Naive thymus-derived CD4-positive, alpha-beta T cell (primary cell): ENCODE data around the gene KCNN4. TPM values are rescaled to one million over a fixed set of nuclear protein-coding genes. Genes with fewer than 3 reads are reported as not detected.
A peak's percentile ranks its signal among the peaks of the same experiment; 100 is the strongest.

Source experiments
- ATAC-seq: fragments of 150-1000 bp; cut with Tn5 transposase; 2 replicates; pipeline ENCODE4 v1.10.0; 2021; ENCODE audit warnings: mild to moderate bottlenecking, moderate library complexity
- CTCF ChIA-PET: fragments of 350-600 bp; sonication (Branson Sonifier 250); formaldehyde crosslinking; loops from one replicate; lab custom pipeline; 2021; ENCODE audit warnings: antibody characterized with exemption; lab: Charles Lee
- POLR2A ChIA-PET: fragments of 350-600 bp; sonication (Branson Sonifier 250); formaldehyde crosslinking; loops from one replicate; lab custom pipeline; 2021; ENCODE audit warnings: antibody characterized with exemption, inconsistent platforms; lab: Charles Lee
- DNase-seq, 9 donors: peaks; one replicate each; pipeline versions ENCODE4 v3.0.0 to v3.0.0-alpha.2; 2020 to 2022; ENCODE audit warnings: mixed read lengths in 1 of 9
- H3K27ac ChIP-seq: one replicate; pipeline ENCODE4 v1.7.0; 2013; ENCODE audit warnings: mild to moderate bottlenecking, low read depth, low read length, moderate library complexity
- H3K27me3 ChIP-seq, 2 donors: one replicate each; pipeline ENCODE4 v1.7.0; 2013; ENCODE audit warnings: low read length in 2 of 2, mild to moderate bottlenecking in 2 of 2, moderate library complexity in 2 of 2; ENCODE audit not compliant: control insufficient read depth in 2 of 2, insufficient read depth in 2 of 2
- H3K36me3 ChIP-seq, 3 experiments: 1 replicate in 2 of 3; 2 replicates in 1 of 3; pipeline ENCODE4 v1.7.0; 2013; ENCODE audit warnings: low read length in 3 of 3, mild to moderate bottlenecking in 3 of 3, moderate library complexity in 1 of 3; ENCODE audit not compliant: insufficient read depth in 3 of 3, control insufficient read depth in 2 of 3
- H3K4me1 ChIP-seq, 2 donors: one replicate each; pipeline ENCODE4 v1.7.0; 2013; ENCODE audit warnings: low read length in 2 of 2, mild to moderate bottlenecking in 2 of 2, moderate library complexity in 1 of 2; ENCODE audit not compliant: control insufficient read depth in 2 of 2, insufficient read depth in 2 of 2
- H3K4me3 ChIP-seq: 2 replicates; pipeline ENCODE4 v1.7.0; 2013; ENCODE audit warnings: mild to moderate bottlenecking, low read length
- H3K9me3 ChIP-seq, 3 experiments: 1 replicate in 2 of 3; 2 replicates in 1 of 3; pipeline ENCODE4 v1.7.0; 2013; ENCODE audit warnings: low read length in 3 of 3; ENCODE audit not compliant: control insufficient read depth in 2 of 3
- H3K27ac Mint-ChIP-seq, 9 donors: one replicate each; pipeline ENCODE4 v1.8.0; 2020 to 2022; ENCODE audit warnings: mixed read lengths in 9 of 9, mild to moderate bottlenecking in 8 of 9, moderate library complexity in 5 of 9, inconsistent platforms in 2 of 9
- H3K27me3 Mint-ChIP-seq, 5 donors: one replicate each; pipeline ENCODE4 v1.8.0; 2021 to 2022; ENCODE audit warnings: mixed read lengths in 5 of 5, mild to moderate bottlenecking in 1 of 5
- H3K36me3 Mint-ChIP-seq, 5 donors: one replicate each; pipeline ENCODE4 v1.8.0; 2020 to 2022; ENCODE audit warnings: mixed read lengths in 5 of 5, mild to moderate bottlenecking in 3 of 5, inconsistent platforms in 1 of 5
- H3K4me1 Mint-ChIP-seq, 7 donors: one replicate each; pipeline ENCODE4 v1.8.0; 2020 to 2022; ENCODE audit warnings: mixed read lengths in 7 of 7, mild to moderate bottlenecking in 3 of 7, inconsistent platforms in 1 of 7
- H3K4me3 Mint-ChIP-seq, 10 donors: one replicate each; pipeline ENCODE4 v1.8.0; 2020 to 2022; ENCODE audit warnings: mild to moderate bottlenecking in 10 of 10, mixed read lengths in 10 of 10, moderate library complexity in 6 of 10, inconsistent platforms in 2 of 10
- H3K9me3 Mint-ChIP-seq, 11 donors: one replicate each; pipeline ENCODE4 v1.8.0; 2020 to 2022; ENCODE audit warnings: mixed read lengths in 11 of 11, mild to moderate bottlenecking in 4 of 11, inconsistent platforms in 1 of 11, moderate library complexity in 1 of 11
- intact Hi-C, 2 donors: fragments of 100-400 bp; cut with micrococcal nuclease; formaldehyde crosslinking; loops; one replicate each; pipeline ENCODE4 v1.15.1; 2023
- polyA plus RNA-seq, 2 donors: library from polyadenylated mRNA; unstranded; fragments of 300-500 nt; fragmentation: Illumina TruSeq; gene quantifications; one replicate each; pipeline ENCODE4 v1.2.3, GENCODE V29; 2021
- total RNA-seq, 6 experiments: library from RNA in 5 of 6; stranded (reverse) in 5 of 6; gene quantifications; 1 replicate in 5 of 6; 2 replicates in 1 of 6; pipeline ENCODE4 v1.2.3 and lab custom pipeline; 2021 to 2026

KCNN4 gene
- total and polyA plus RNA-seq, 7 experiments from 2014 or later = 8.1 to 53.4 (median 17.3) TPM

DNA sequence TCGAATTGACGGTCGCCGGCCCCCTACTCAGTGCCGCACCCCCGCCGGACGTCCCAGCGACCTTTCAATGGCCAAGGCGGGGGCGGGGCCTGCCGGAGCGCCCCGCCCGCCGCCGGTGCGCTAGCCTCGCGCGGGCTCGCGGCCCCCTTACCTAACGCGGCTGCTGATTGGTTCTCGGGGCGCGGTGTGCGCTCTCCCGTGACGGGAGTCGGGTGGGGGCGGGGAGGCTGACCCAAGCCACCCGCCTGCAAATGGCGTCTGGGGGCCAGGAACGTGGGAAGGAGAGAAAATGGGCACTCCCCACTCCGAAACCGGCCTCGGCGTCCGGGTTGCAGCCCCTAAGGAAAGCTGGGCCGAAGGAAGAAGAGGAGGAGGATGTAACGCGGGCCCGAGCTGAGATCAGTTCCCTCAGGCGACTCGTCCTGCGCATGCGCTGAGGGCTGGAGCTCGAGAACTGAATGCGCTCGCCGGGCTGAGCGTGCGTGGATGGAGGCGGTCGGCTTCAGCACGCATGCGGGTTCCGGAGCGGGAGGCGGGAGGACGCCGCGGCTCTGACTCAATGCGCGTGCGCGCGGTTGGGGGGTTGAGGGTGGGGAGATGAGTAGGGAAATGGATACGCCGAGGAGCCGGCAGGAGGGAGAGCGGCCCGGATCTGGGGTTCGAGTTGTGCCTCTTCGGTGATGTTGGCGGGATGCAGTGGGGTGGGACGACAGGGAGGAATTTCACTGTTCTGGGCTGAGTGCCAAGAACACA lies 26.1 kb downstream of the KCNN4 start, which contains the start of gene SMG9:
TSS of gene SMG9 (minus strand) at position 460 of the 753 bp plus-strand sequence. CDS start 4,221 bp downstream, outside the sequence.
- ATAC-seq = peak; percentile 92
- Histone ChIP-seq H3K4me1 (peaks cover 20 to 27% of the 10 kb centered on the region in 2 donors), H3K36me3 (peaks cover 0 to 21% (median 0%) of the 10 kb centered on the region in 3 experiments), H3K4me3 (peak within 1 kb of the TSS; percentile 95), H3K9me3 (no peaks in the 10 kb centered on the region), H3K27ac (peak within 1 kb of the TSS; percentile 85), H3K27me3 (no peaks in the 10 kb centered on the region)
- peaks cover 0 to 6% (median 0%) of the 10 kb centered on the region in 5 donors for H3K27me3 Mint-ChIP-seq
- intact Hi-C loops = loop anchor here (1.0 to 10.0 kb wide), 12 partner anchors 9 to 340 kb away; partner anchors contain the start of genes IRGQ (in 2 of the 2), ZNF576 (in 2 of the 2), KCNN4 (in 1 of the 2) and LYPD3 (in 1 of the 2)
- H3K4me1 Mint-ChIP-seq = peaks cover 5 to 62% (median 45%) of the 10 kb centered on the region in 7 donors
- H3K36me3 Mint-ChIP-seq = peaks cover 5 to 31% (median 10%) of the 10 kb centered on the region in 5 donors
- ChIA-PET CTCF (interaction anchor here (1.2 to 2.1 kb wide), 3 partner anchors 9 to 26 kb away, joined by 3 to 12 read pairs (median 3); partner anchors contain the start of gene KCNN4), POLR2A (interaction anchor here (0.6 to 3.1 kb wide), 9 partner anchors 9 to 1321 kb away, joined by 3 to 28 read pairs (median 4); partner anchors contain the start of genes PINLYP, XRCC1 and ZNF235)
- peaks cover 0 to 7% (median 0%) of the 10 kb centered on the region in 11 donors for H3K9me3 Mint-ChIP-seq
- DNase-seq = peak; percentile 98 to 100 (median 99)
- H3K4me3 Mint-ChIP-seq = peak within 1 kb of the TSS; percentile 94 to 99 (median 97)
- peak within 1 kb of the TSS; percentile 96 to 100 (median 98) for H3K27ac Mint-ChIP-seq

DNA sequence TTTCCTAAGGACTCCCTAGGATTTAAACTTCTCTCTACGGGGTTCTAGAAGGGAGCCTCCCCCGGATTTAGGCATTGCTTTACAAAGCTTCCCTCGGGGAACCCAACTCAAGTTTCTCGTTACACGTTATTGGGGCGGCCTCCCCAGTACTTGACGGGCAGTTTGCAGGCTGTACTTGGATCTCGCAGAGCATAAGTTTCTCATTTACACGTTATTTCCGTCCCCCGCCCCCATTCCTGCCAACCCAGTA lies 26.6 kb downstream of the KCNN4 start:
- H3K36me3 ChIP-seq = peaks cover 0 to 26% (median 0%) of the 10 kb centered on the region in 3 experiments
- H3K27ac Mint-ChIP-seq = peak overlapping the region; percentile 96 to 100 (median 98)
- H3K4me3 Mint-ChIP-seq = peak overlapping the region; percentile 94 to 99 (median 97)
- H3K9me3 Mint-ChIP-seq = peaks cover 0 to 7% (median 0%) of the 10 kb centered on the region in 11 donors
- no peaks in the 10 kb centered on the region for H3K27me3 ChIP-seq
- peaks cover 6 to 33% (median 11%) of the 10 kb centered on the region in 5 donors for H3K36me3 Mint-ChIP-seq
- peaks cover 20 to 27% of the 10 kb centered on the region in 2 donors for H3K4me1 ChIP-seq
- intact Hi-C loops = loop anchor here (1.0 to 10.0 kb wide), 10 partner anchors 9 to 341 kb away; partner anchors contain the start of genes IRGQ (in 2 of the 2), ZNF576 (in 2 of the 2), KCNN4 (in 1 of the 2) and LYPD3 (in 1 of the 2)
- no peaks in the 10 kb centered on the region for H3K9me3 ChIP-seq
- H3K4me1 Mint-ChIP-seq = peaks cover 5 to 59% (median 48%) of the 10 kb centered on the region in 7 donors
- H3K4me3 ChIP-seq = peak overlapping the region; percentile 95
- DNase-seq (no peak), ATAC-seq (no peak)
- peak overlapping the region; percentile 85 for H3K27ac ChIP-seq
- peaks cover 0 to 6% (median 0%) of the 10 kb centered on the region in 5 donors for H3K27me3 Mint-ChIP-seq
- POLR2A ChIA-PET = interaction anchor here (0.8 to 3.1 kb wide), 7 partner anchors 10 to 1322 kb away, joined by 3 to 28 read pairs (median 4); partner anchors contain the start of gene ZNF235
- CTCF ChIA-PET = interaction anchor here (1.2 to 2.1 kb wide), 3 partner anchors 9 to 26 kb away, joined by 3 to 12 read pairs (median 3); partner anchors contain the start of gene KCNN4

DNA sequence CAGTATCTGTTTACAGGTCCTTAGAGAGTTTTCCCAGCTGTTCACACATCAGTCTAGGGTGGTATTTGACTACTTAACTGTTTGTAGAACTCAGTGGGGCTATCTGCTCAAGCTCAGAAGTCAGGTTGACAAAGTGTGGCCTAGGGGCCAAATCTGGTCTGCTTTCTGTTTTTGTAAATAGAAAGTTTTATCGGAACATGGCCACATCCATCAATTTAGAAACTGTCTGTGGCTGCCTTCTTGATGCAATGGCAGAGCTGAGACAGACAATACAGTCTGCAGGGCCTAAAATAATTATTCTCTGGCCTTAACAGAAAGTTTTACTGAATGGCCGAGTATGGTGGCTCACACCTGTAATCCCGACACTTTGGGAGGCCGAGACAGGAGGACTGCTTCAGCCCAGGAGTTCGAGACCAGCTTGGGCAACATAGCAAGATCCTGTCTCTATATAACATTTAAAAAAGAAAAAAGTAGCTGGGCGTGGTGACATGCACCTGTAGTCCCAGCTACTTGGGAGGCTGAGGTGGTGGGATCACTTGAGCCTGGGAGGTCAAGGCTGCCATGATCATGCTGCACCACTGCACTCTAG lies 28.4 kb downstream of the KCNN4 start:
- no peaks in the 10 kb centered on the region for H3K9me3 ChIP-seq
- Mint-ChIP-seq H3K4me3 (peak overlapping the region in 6 of 10 donors; percentile 7 to 99 (median 96)), H3K36me3 (peaks cover 15 to 43% (median 18%) of the 10 kb centered on the region in 5 donors), H3K27me3 (peaks cover 0 to 6% (median 0%) of the 10 kb centered on the region in 5 donors), H3K9me3 (peaks cover 0 to 7% (median 0%) of the 10 kb centered on the region in 11 donors), H3K27ac (peak overlapping the region in 7 of 9 donors; percentile 36 to 99 (median 59)), H3K4me1 (peaks cover 5 to 53% (median 50%) of the 10 kb centered on the region in 7 donors)
- no peak overlapping the region for H3K27ac ChIP-seq
- no peaks in the 10 kb centered on the region for H3K27me3 ChIP-seq
- peaks cover 20 to 27% of the 10 kb centered on the region in 2 donors for H3K4me1 ChIP-seq
- ChIA-PET CTCF (interaction anchor here (1.0 to 1.6 kb wide), 2 partner anchors 56 to 58 kb away, joined by 3 to 5 read pairs; no protein-coding TSS in a partner anchor), POLR2A (interaction anchor here (0.6 to 1.6 kb wide), 4 partner anchors 13 to 41 kb away, joined by 3 to 6 read pairs (median 4); no protein-coding TSS in a partner anchor)
- no peak overlapping the region for H3K4me3 ChIP-seq
- intact Hi-C loops = loop anchor here (10.0 kb wide), 2 partner anchors 288 to 342 kb away; partner anchors contain the start of genes LYPD3 (in 1 of the 2) and ZNF224 (in 1 of the 2)
- ATAC-seq (no peak), DNase-seq (no peak)
- H3K36me3 ChIP-seq = peaks cover 0 to 44% (median 0%) of the 10 kb centered on the region in 3 experiments

GRCh38 chr19:43751466-43752220 lies 29.1 kb downstream of the KCNN4 start:
- DNase-seq = no peak
- H3K9me3 Mint-ChIP-seq = peaks cover 0 to 7% (median 0%) of the 10 kb centered on the region in 11 donors

GRCh38 chr19:43749898-43750297 lies 30.9 kb downstream of the KCNN4 start:
- DNase-seq (no peak), ATAC-seq (no peak)
- H3K36me3 Mint-ChIP-seq = peaks cover 17 to 49% (median 25%) of the 10 kb centered on the region in 5 donors
- ChIA-PET CTCF (interaction anchor here (1.3 kb wide), 1 partner anchor 29 kb away, joined by 3 read pairs; no protein-coding TSS in a partner anchor), POLR2A (no interaction called here)
- H3K9me3 ChIP-seq = no peaks in the 10 kb centered on the region
- H3K27me3 ChIP-seq = no peaks in the 10 kb centered on the region
- peaks cover 0 to 5% (median 0%) of the 10 kb centered on the region in 11 donors for H3K9me3 Mint-ChIP-seq
- H3K4me3 Mint-ChIP-seq = no peak overlapping the region
- H3K4me3 ChIP-seq = no peak overlapping the region
- H3K27ac Mint-ChIP-seq = peak overlapping the region in 4 of 9 donors; percentile 18 to 79 (median 45)
- H3K27ac ChIP-seq = no peak overlapping the region
- peaks cover 1 to 65% (median 11%) of the 10 kb centered on the region in 3 experiments for H3K36me3 ChIP-seq
- intact Hi-C loops = loop anchor here (10.0 kb wide), 2 partner anchors 285 to 345 kb away; partner anchors contain the start of genes LYPD3 (in 1 of the 2) and ZNF224 (in 1 of the 2)
- H3K4me1 ChIP-seq = peaks cover 20% of the 10 kb centered on the region in 2 donors
- H3K27me3 Mint-ChIP-seq = peaks cover 0 to 4% (median 0%) of the 10 kb centered on the region in 5 donors
- peaks cover 8 to 45% (median 38%) of the 10 kb centered on the region in 7 donors for H3K4me1 Mint-ChIP-seq

More at GRCh38 chr19:43751466-43752220, 29.1 kb downstream of the KCNN4 start:
- CTCF ChIA-PET = interaction anchor here (0.6 to 1.6 kb wide), 6 partner anchors 10 to 191 kb away, joined by 3 to 4 read pairs (median 3); no protein-coding TSS in a partner anchor
- Mint-ChIP-seq H3K27ac (peak overlapping the region in 7 of 9 donors; percentile 36 to 98 (median 54)), H3K4me1 (peaks cover 5 to 53% (median 47%) of the 10 kb centered on the region in 7 donors), H3K4me3 (peak overlapping the region in 3 of 10 donors; percentile 7 to 99 (median 29)), H3K27me3 (peaks cover 0 to 6% (median 0%) of the 10 kb centered on the region in 5 donors), H3K36me3 (peaks cover 15 to 46% (median 18%) of the 10 kb centered on the region in 5 donors)
- ATAC-seq = no peak
- peaks cover 20 to 27% of the 10 kb centered on the region in 2 donors for H3K4me1 ChIP-seq
- POLR2A ChIA-PET = interaction anchor here (1.6 kb wide), 1 partner anchor 13 kb away, joined by 6 read pairs; no protein-coding TSS in a partner anchor
- H3K27ac ChIP-seq = peak overlapping the region; percentile 17
- intact Hi-C loops = loop anchor here (10.0 kb wide), 2 partner anchors 287 to 343 kb away; partner anchors contain the start of genes LYPD3 (in 1 of the 2) and ZNF224 (in 1 of the 2)
- H3K36me3 ChIP-seq = peaks cover 0 to 51% (median 7%) of the 10 kb centered on the region in 3 experiments
- H3K4me3 ChIP-seq = no peak overlapping the region
- no peaks in the 10 kb centered on the region for H3K9me3 ChIP-seq
- no peaks in the 10 kb centered on the region for H3K27me3 ChIP-seq
